Cardiac muscle cell (in vitro differentiated cells and primary cell): ENCODE results near the gene MFF. TPM values are rescaled to one million over a fixed set of nuclear protein-coding genes. Genes with fewer than 3 reads are reported as not detected.

Experiments
- DNase-seq, 2 donors: peaks; one replicate each; pipeline versions ENCODE4 v3.0.0 to v3.0.0-alpha.2; 2010 to 2017; ENCODE audit warnings: low read depth in 1 of 2, low spot score in 1 of 2
- H3K27ac ChIP-seq: fragments of 200-600 bp; sonication (generic); 2 replicates; pipeline ENCODE4 v1.5.1; 2016
- H3K27me3 ChIP-seq: fragments of 200-600 bp; sonication (generic); 2 replicates; pipeline ENCODE4 v1.6.0; 2016; ENCODE audit warnings: control low read depth
- H3K36me3 ChIP-seq: fragments of 200-600 bp; sonication (generic); 2 replicates; pipeline ENCODE4 v1.5.1; 2016; ENCODE audit warnings: control low read depth
- H3K4me1 ChIP-seq: fragments of 200-600 bp; sonication (generic); 2 replicates; pipeline ENCODE4 v1.8.1; 2017; ENCODE audit warnings: low read depth, mild to moderate bottlenecking, mixed run types
- H3K4me3 ChIP-seq: fragments of 200-600 bp; sonication (generic); 2 replicates; pipeline ENCODE4 v1.5.1; 2016; ENCODE audit warnings: mild to moderate bottlenecking
- H3K9me3 ChIP-seq: fragments of 200-600 bp; sonication (generic); 2 replicates; pipeline ENCODE4 v1.5.1; 2017; ENCODE audit warnings: low read depth, mild to moderate bottlenecking, control low read depth
- polyA plus RNA-seq: library from polyadenylated mRNA; unstranded; fragments of >200 nt; fragmentation: Nextera tagmentation; extraction: Ambion mirVana; gene quantifications from 2 replicates; pipeline ENCODE4 v1.2.1, GENCODE V29; 2016
- total RNA-seq: library from RNA; depleted of rRNA; stranded (reverse); fragments of >200 nt; gene quantifications from 2 replicates; pipeline ENCODE4 v1.2.3, GENCODE V29; 2016
- TF ChIP-seq, protein P1 (sequence below): IDR thresholded peaks from 2 replicates; pipeline ENCODE4 v1.5.1; 2012; ENCODE audit warnings: low read depth, mild to moderate bottlenecking, low read length

Gene MFF
- total and polyA plus RNA-seq, 2 experiments from 2014 or later: 109 to 125 TPM

DNA sequence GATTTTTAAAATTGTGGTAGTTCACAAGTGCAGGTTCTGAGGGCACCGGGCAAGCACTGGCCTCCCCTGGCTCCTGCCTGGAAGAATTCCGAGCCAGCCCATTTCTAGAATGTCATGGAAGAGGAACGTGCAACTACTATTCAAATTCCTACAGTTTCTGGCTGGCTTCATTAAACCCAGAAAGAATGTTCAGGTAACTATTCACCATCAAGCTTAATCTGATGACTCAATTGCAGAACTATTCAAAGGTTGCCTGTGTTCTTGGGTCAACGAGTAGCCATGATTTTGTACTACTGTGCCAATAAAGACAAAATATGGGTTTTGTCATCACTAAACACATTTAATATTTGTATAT is 14.3 kb upstream of the MFF start:
- H3K4me1 ChIP-seq: no peaks in the 10 kb centered on the region
- H3K36me3 ChIP-seq: no peaks in the 10 kb centered on the region
- H3K4me3 ChIP-seq: no peak overlapping the region
- H3K27me3 ChIP-seq: no peaks in the 10 kb centered on the region
- H3K27ac ChIP-seq: no peak overlapping the region
- H3K9me3 ChIP-seq: no peaks in the 10 kb centered on the region
- DNase-seq: no peak
- TF ChIP-seq, protein P1, sequence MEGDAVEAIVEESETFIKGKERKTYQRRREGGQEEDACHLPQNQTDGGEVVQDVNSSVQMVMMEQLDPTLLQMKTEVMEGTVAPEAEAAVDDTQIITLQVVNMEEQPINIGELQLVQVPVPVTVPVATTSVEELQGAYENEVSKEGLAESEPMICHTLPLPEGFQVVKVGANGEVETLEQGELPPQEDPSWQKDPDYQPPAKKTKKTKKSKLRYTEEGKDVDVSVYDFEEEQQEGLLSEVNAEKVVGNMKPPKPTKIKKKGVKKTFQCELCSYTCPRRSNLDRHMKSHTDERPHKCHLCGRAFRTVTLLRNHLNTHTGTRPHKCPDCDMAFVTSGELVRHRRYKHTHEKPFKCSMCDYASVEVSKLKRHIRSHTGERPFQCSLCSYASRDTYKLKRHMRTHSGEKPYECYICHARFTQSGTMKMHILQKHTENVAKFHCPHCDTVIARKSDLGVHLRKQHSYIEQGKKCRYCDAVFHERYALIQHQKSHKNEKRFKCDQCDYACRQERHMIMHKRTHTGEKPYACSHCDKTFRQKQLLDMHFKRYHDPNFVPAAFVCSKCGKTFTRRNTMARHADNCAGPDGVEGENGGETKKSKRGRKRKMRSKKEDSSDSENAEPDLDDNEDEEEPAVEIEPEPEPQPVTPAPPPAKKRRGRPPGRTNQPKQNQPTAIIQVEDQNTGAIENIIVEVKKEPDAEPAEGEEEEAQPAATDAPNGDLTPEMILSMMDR: no peak

DNA sequence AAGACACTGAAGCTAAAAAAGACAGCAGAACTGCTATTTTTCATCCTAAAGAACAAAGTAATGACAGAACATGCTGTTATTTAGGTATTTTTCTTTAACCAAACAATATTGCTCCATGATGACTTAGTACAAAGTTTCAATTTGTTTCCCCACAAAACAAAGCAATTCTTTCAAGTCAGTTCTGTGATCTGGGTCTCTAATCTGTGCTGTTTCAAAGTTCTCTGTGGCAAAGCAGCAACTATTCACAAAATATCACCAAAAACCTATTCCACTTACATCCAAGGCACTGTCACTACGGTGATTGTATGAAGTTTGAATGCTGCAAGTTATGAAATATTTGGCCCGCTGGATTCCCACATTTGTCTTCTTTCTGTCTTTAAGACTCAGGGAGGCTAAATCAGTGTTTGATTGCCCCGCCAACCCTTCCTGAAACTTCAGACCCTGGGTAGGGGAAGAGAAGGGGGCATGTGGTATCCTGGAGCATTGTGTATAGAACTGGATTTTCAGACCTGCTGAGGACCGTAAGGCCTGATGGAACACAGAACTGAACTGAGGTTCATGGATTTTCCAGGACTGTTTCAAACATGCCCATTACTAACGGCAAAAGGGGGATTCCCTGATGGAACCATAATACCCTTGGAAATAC is 13.1 kb upstream of the MFF start:
- Histone ChIP-seq H3K4me3 (no peak overlapping the region), H3K27ac (no peak overlapping the region), H3K9me3 (no peaks in the 10 kb centered on the region), H3K4me1 (no peaks in the 10 kb centered on the region), H3K36me3 (no peaks in the 10 kb centered on the region), H3K27me3 (no peaks in the 10 kb centered on the region)
- no peak for DNase-seq
- TF ChIP-seq, protein P1: no peak

DNA sequence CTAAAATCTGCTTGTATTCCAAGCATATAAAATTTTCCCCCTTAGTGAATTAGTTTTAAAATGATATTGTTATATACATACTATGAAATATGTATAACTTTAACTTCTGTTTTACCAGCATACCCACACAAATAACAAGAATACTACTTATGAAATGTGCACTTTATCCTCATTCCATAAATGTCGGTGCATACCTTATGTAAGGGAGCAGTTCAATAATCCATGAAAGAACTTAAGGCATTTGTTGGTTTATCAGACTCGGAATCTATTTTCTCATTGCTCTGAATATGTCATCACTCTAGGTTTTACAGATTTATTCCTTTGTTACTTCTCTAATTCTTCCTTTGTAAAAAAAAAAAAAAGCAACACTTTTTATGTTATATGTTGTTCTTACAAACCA is 12.5 kb upstream of the MFF start:
- Histone ChIP-seq H3K4me1 (no peaks in the 10 kb centered on the region), H3K4me3 (no peak overlapping the region), H3K36me3 (no peaks in the 10 kb centered on the region), H3K27me3 (no peaks in the 10 kb centered on the region), H3K9me3 (no peaks in the 10 kb centered on the region), H3K27ac (no peak overlapping the region)
- TF ChIP-seq, protein P1: no peak
- DNase-seq: no peak

GRCh38 chr2:227313310-227313709 is 11.7 kb upstream of the MFF start:
- H3K36me3 ChIP-seq: no peaks in the 10 kb centered on the region
- H3K27me3 ChIP-seq: no peaks in the 10 kb centered on the region
- no peaks in the 10 kb centered on the region for H3K4me1 ChIP-seq
- TF ChIP-seq, protein P1: no peak
- H3K4me3 ChIP-seq: no peak overlapping the region
- DNase-seq: no peak
- H3K9me3 ChIP-seq: no peaks in the 10 kb centered on the region
- H3K27ac ChIP-seq: no peak overlapping the region

GRCh38 chr2:227317834-227318233 is 7.2 kb upstream of the MFF start:
- Histone ChIP-seq H3K9me3 (no peaks in the 10 kb centered on the region), H3K4me3 (no peak overlapping the region), H3K4me1 (no peaks in the 10 kb centered on the region), H3K27ac (no peak overlapping the region), H3K36me3 (no peaks in the 10 kb centered on the region), H3K27me3 (no peaks in the 10 kb centered on the region)
- TF ChIP-seq, protein P1: no peak
- DNase-seq: no peak
